ENCODE results near the gene ARHGAP32. TPM values are rescaled to one million over a fixed set of nuclear protein-coding genes. Genes with fewer than 3 reads are reported as not detected.
"Not testable (repeated sequence)": the region's sequence is repeated elsewhere in the genome, so short reads cannot be mapped to it uniquely, and the experiment has no call there.

Gene ARHGAP32
- total and polyA plus RNA-seq, 2 experiments from 2014 or later = 1.2 to 5.5 TPM

DNA sequence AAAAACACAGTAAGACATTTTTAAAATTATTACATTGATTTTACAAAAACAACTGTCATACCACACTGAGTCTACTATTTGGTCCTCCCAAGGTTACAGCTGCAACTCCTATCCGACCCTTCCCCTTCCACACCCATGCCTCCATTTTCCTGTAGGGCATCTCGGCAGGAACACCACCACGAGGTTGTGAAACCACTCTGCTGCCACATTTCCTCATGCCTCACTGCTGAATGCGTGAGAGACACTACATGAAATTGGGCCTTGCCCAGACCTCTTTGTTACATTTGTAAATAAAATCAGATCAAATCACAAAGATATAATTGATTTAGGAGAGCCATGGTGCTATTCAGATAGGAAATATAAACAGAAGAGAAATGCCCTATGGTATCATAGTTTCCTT, 2.0 kb downstream of the ARHGAP32 start:
- Histone ChIP-seq H4K20me1 (ENCODE audit: insufficient read depth) (no peaks in the 10 kb centered on the region; the same call in 1 of the 2 replicates), H3K27ac (peak overlapping the region; percentile 40), H3K9me2 (ENCODE audit: insufficient read depth) (no peaks in the 10 kb centered on the region), H3K4me2 (ENCODE audit: unreplicated experiment) (no peak overlapping the region), H3K27me3 (replicated peaks; ENCODE audit: insufficient read depth) (no peaks in the 10 kb centered on the region), H3K36me3 (ENCODE audit: low read depth) (no peaks in the 10 kb centered on the region), H3K9ac (peak overlapping the region; percentile 13; the same call in 1 of the 2 replicates), H3K9me3 (ENCODE audit: low read depth) (no peaks in the 10 kb centered on the region), H3K4me3 (no peak overlapping the region), H3F3A (ENCODE audit: insufficient read depth) (peaks cover 5% of the 10 kb centered on the region; the same call in 1 of the 2 replicates), H3K4me1 (ENCODE audit: insufficient read depth) (peaks cover 9% of the 10 kb centered on the region), H2AFZ (peak overlapping the region; percentile 42; the same call in 1 of the 2 replicates), H3K79me2 (ENCODE audit: insufficient read depth) (peaks cover 60% of the 10 kb centered on the region)
- in situ Hi-C loops (cut with MboI) = no loop called here
- DNase-seq = peak; percentile 48
- TF ChIP-seq EZH2 (IDR thresholded peaks at IDR 0.05; ENCODE audit: insufficient read depth, poor library complexity, severe bottlenecking) = no peak
- TF ChIP-seq EZH2phosphoT487 (IDR thresholded peaks at IDR 0.05; ENCODE audit: insufficient read depth, low read depth) = no peak
- 72 to 76% methylated on average over 4 of the region's 4 CpGs for WGBS, 2 experiments (ENCODE audit: low coverage in 1 of 2, low lambda C conversion rate in 2 of 2, missing lambda C conversion rate in 2 of 2)

- Histone ChIP-seq H3K36me3 (ENCODE audit: low read depth) (no peaks in the 10 kb centered on the region), H3F3A (ENCODE audit: insufficient read depth) (peaks cover 5% of the 10 kb centered on the region; the same call in 1 of the 2 replicates), H3K9me2 (ENCODE audit: insufficient read depth) (no peaks in the 10 kb centered on the region), H3K4me2 (ENCODE audit: unreplicated experiment) (no peak overlapping the region), H4K20me1 (ENCODE audit: insufficient read depth) (no peaks in the 10 kb centered on the region; the same call in 1 of the 2 replicates), H3K4me3 (no peak overlapping the region), H3K27ac (no peak overlapping the region), H3K9ac (no peak overlapping the region), H3K4me1 (ENCODE audit: insufficient read depth) (peaks cover 9% of the 10 kb centered on the region), H3K79me2 (ENCODE audit: insufficient read depth) (peaks cover 62% of the 10 kb centered on the region), H2AFZ (0 out of 2 replicates have a peak overlapping the region, but pooled peaks have one; percentile 42), H3K9me3 (ENCODE audit: low read depth) (no peaks in the 10 kb centered on the region), H3K27me3 (replicated peaks; ENCODE audit: insufficient read depth) (no peaks in the 10 kb centered on the region)
- TF ChIP-seq EZH2 (IDR thresholded peaks at IDR 0.05; ENCODE audit: insufficient read depth, poor library complexity, severe bottlenecking) = no peak
- TF ChIP-seq EZH2phosphoT487 (IDR thresholded peaks at IDR 0.05; ENCODE audit: insufficient read depth, low read depth) = no peak
- in situ Hi-C loops (cut with MboI) = no loop called here
- WGBS, 2 experiments (ENCODE audit: low coverage in 1 of 2, low lambda C conversion rate in 2 of 2, missing lambda C conversion rate in 2 of 2) = 96 to 100% methylated on average over 1 of the region's 1 CpG
- no peak for DNase-seq
Measured at GRCh38 chr11:129189646-129190045, 2.5 kb downstream of the ARHGAP32 start.

- H3K36me3 ChIP-seq (ENCODE audit: low read depth); H4K20me1 ChIP-seq (ENCODE audit: insufficient read depth); H3K4me3 ChIP-seq; H3K9ac ChIP-seq; H3K4me2 ChIP-seq (ENCODE audit: unreplicated experiment); H3K27me3 ChIP-seq (replicated peaks; ENCODE audit: insufficient read depth); H2AFZ ChIP-seq; H3K27ac ChIP-seq; H3K9me2 ChIP-seq (ENCODE audit: insufficient read depth); H3K4me1 ChIP-seq (ENCODE audit: insufficient read depth); DNase-seq; in situ Hi-C loops (cut with MboI); H3K9me3 ChIP-seq (ENCODE audit: low read depth); H3F3A ChIP-seq (ENCODE audit: insufficient read depth): not testable (repeated sequence)
- 79 to 85% methylated on average over 2 of the region's 2 CpGs for WGBS, 2 experiments (ENCODE audit: low coverage in 1 of 2, low lambda C conversion rate in 2 of 2, missing lambda C conversion rate in 2 of 2)
- peaks cover 58% of the 10 kb centered on the region for H3K79me2 ChIP-seq (ENCODE audit: insufficient read depth)
Measured at GRCh38 chr11:129185082-129185481, 7.0 kb downstream of the ARHGAP32 start.

DNA sequence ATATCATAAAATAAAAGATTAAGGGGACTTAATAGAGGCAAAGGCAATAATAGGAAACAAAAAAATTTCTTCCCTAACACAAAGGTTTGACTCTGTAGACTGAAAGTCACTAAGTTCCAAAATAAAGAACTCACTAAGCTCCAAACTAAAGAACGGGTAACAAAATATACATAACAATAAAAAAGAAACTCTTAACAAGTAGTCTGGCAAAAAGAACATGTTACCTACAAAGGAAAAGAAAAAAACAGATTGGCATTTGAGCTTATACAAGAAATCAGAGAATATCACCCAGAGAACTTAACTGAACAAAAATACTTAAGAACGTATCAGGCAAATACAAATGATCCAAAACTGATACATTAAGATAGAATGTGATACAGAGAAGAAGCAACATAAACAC, 7.5 kb downstream of the ARHGAP32 start:
- WGBS, 2 experiments (ENCODE audit: low coverage in 1 of 2, low lambda C conversion rate in 2 of 2, missing lambda C conversion rate in 2 of 2) = 77 to 81% methylated on average over 2 of the region's 2 CpGs
- Histone ChIP-seq H3K79me2 (ENCODE audit: insufficient read depth) (peaks cover 58% of the 10 kb centered on the region), H3F3A (ENCODE audit: insufficient read depth) (no peaks in the 10 kb centered on the region), H4K20me1 (ENCODE audit: insufficient read depth) (no peaks in the 10 kb centered on the region), H3K9me2 (ENCODE audit: insufficient read depth) (no peaks in the 10 kb centered on the region), H3K27me3 (replicated peaks; ENCODE audit: insufficient read depth) (no peaks in the 10 kb centered on the region), H3K9me3 (ENCODE audit: low read depth) (no peaks in the 10 kb centered on the region), H3K4me2 (ENCODE audit: unreplicated experiment) (no peak overlapping the region), H3K4me1 (ENCODE audit: insufficient read depth) (no peaks in the 10 kb centered on the region), H3K9ac (no peak overlapping the region), H3K4me3 (no peak overlapping the region), H3K27ac (no peak overlapping the region), H2AFZ (no peak overlapping the region), H3K36me3 (ENCODE audit: low read depth) (no peaks in the 10 kb centered on the region)
- TF ChIP-seq EZH2phosphoT487 (IDR thresholded peaks at IDR 0.05; ENCODE audit: insufficient read depth, low read depth) = no peak
- no peak for TF ChIP-seq EZH2 (IDR thresholded peaks at IDR 0.05; ENCODE audit: insufficient read depth, poor library complexity, severe bottlenecking)
- DNase-seq = no peak
- in situ Hi-C loops (cut with MboI) = no loop called here

DNA sequence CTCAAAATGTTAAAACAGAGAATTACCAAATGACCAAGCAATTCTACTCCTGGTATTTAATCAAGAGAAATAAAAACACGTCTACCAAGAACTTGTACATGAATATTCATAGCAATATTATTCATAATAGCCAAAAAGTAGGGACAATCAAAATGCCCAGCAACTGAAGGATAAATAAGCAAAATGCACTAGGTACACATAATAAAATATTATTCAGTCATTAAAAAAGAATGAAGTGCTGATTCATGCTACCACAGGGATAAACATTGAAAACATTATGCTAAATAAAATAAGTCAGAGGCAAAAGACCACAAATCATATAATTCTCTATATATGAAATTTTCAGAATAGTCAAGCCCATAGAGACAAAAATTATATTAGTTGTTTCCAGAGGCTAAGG, 24.8 kb downstream of the ARHGAP32 start:
- WGBS, 2 experiments (ENCODE audit: low coverage in 1 of 2, low lambda C conversion rate in 2 of 2, missing lambda C conversion rate in 2 of 2) = 17 to 23% methylated on average over 1 of the region's 1 CpG
- peak; percentile 25 for DNase-seq
- Histone ChIP-seq H3K9ac (no peak overlapping the region), H3K27me3 (replicated peaks; ENCODE audit: insufficient read depth) (no peaks in the 10 kb centered on the region), H3K36me3 (ENCODE audit: low read depth) (no peaks in the 10 kb centered on the region; the same call in 1 of the 2 replicates), H3K27ac (peak overlapping the region; percentile 9; the same call in 1 of the 2 replicates), H3K9me3 (ENCODE audit: low read depth) (no peaks in the 10 kb centered on the region), H3K79me2 (ENCODE audit: insufficient read depth) (peaks cover 50% of the 10 kb centered on the region), H3F3A (ENCODE audit: insufficient read depth) (0 out of 2 replicates have a peak, but pooled peaks cover 6% of the 10 kb centered on the region), H3K4me1 (ENCODE audit: insufficient read depth) (peaks cover 8% of the 10 kb centered on the region), H4K20me1 (ENCODE audit: insufficient read depth) (peaks cover 2% of the 10 kb centered on the region; the same call in 1 of the 2 replicates), H3K4me3 (no peak overlapping the region), H2AFZ (no peak overlapping the region), H3K4me2 (ENCODE audit: unreplicated experiment) (no peak overlapping the region), H3K9me2 (ENCODE audit: insufficient read depth) (no peaks in the 10 kb centered on the region)
- TF ChIP-seq EZH2 (IDR thresholded peaks at IDR 0.05; ENCODE audit: insufficient read depth, poor library complexity, severe bottlenecking) (no peak), EZH2phosphoT487 (IDR thresholded peaks at IDR 0.05; ENCODE audit: insufficient read depth, low read depth) (no peak)
- in situ Hi-C loops (cut with MboI) = no loop called here
